HepG2 (cell line): ENCODE results near the gene SPOP. TPM values are rescaled to one million over a fixed set of nuclear protein-coding genes. Genes with fewer than 3 reads are reported as not detected.

Experiments
- ATAC-seq: fragments of 200-7000 bp; cut with Tn5 transposase; 3 replicates; pipeline ENCODE4 v1.9.1; 2020; ENCODE audit warnings: mild to moderate bottlenecking, moderate library complexity
- BruUV-seq: library from RNA; stranded (reverse); fragments of 400-500 nt; replicated peaks from 2 replicates; lab custom pipeline; 2021; lab: Mats Ljungman, UMichigan
- CTCF ChIA-PET: fragments of 300-600 bp; formaldehyde crosslinking; extraction: SDS; loops from one replicate; lab custom pipeline; 2021; ENCODE audit warnings: low total read pairs, inconsistent platforms, low intra/inter-chr PET ratio; lab: Yijun Ruan, JAX
- POLR2A ChIA-PET: fragments of 350-600 bp; sonication (Branson Sonifier 250); formaldehyde crosslinking; loops from one replicate; lab custom pipeline; 2020; ENCODE audit warnings: antibody characterized with exemption, inconsistent platforms; lab: Yijun Ruan, JAX
- DNase-seq: peaks from one replicate; pipeline ENCODE4 v3.0.0-alpha.2; 2015; ENCODE audit warnings: low spot score
- FAIRE-seq: peaks from 3 replicates; lab custom pipeline; 2011; peaks lifted over from hg19 to GRCh38; lab: Jason Lieb, UNC
- H2AFZ ChIP-seq: one replicate; pipeline ENCODE4 v1.6.1; 2011; ENCODE audit warnings: low read length, inconsistent platforms
- H3K27ac ChIP-seq: fragments of 300-600 bp; 3 replicates; pipeline ENCODE4 v1.8.0; 2011; ENCODE audit warnings: mixed run types, mild to moderate bottlenecking, mixed read lengths, low read length, inconsistent platforms; ENCODE audit not compliant: insufficient read depth; ENCODE audit errors: extremely low read length
- H3K27me3 ChIP-seq, 2 experiments: fragments of 200-600 bp in 1 of 2; 2 replicates in 1 of 2; 3 replicates in 1 of 2; pipeline versions ENCODE4 v1.6.0 to v1.8.0; 2011; ENCODE audit warnings: low read length in 2 of 2, mild to moderate bottlenecking in 2 of 2, moderate library complexity in 2 of 2, inconsistent platforms in 1 of 2; ENCODE audit not compliant: insufficient read depth in 2 of 2, control insufficient read depth in 1 of 2
- H3K36me3 ChIP-seq, 2 experiments: fragments of 200-600 bp in 1 of 2; replicated peaks in 1 of 2; 2 replicates in 1 of 2; 3 replicates in 1 of 2; pipeline versions ENCODE4 v1.5.1 to v1.8.0; 2011; ENCODE audit warnings: low read length in 2 of 2, inconsistent platforms in 1 of 2; ENCODE audit not compliant: insufficient read depth in 2 of 2, control insufficient read depth in 1 of 2
- H3K4me1 ChIP-seq: 2 replicates; pipeline ENCODE4 v1.5.1; 2012; ENCODE audit warnings: low read length, inconsistent platforms; ENCODE audit not compliant: insufficient read depth
- H3K4me2 ChIP-seq: 2 replicates; pipeline ENCODE4 v1.6.0; 2011; ENCODE audit warnings: low read depth, low read length, inconsistent platforms
- H3K4me3 ChIP-seq, 3 experiments: fragments of 200-600 bp in 1 of 3; sonication (generic), shearing (Covaris generic) in 1 of 3; replicated peaks in 1 of 3; 2 replicates each; pipeline ENCODE4 v1.5.1; 2011 to 2016; ENCODE audit warnings: low read length in 3 of 3, inconsistent platforms in 2 of 3, low read depth in 2 of 3, mild to moderate bottlenecking in 2 of 3, control low read depth in 1 of 3, mixed read lengths in 1 of 3; ENCODE audit not compliant: insufficient read depth in 1 of 3
- H3K79me2 ChIP-seq: one replicate; pipeline ENCODE4 v1.6.1; 2011; ENCODE audit warnings: low read length, inconsistent platforms; ENCODE audit not compliant: insufficient read depth
- H3K9ac ChIP-seq: 2 replicates; pipeline ENCODE4 v1.6.0; 2011; ENCODE audit warnings: mild to moderate bottlenecking, low read depth, low read length, inconsistent platforms; ENCODE audit not compliant: insufficient read depth
- H3K9me3 ChIP-seq: 2 replicates; pipeline ENCODE4 v1.5.1; 2012; ENCODE audit warnings: mild to moderate bottlenecking, low read length
- H4K20me1 ChIP-seq: 2 replicates; pipeline ENCODE4 v1.6.0; 2011; ENCODE audit warnings: inconsistent platforms, mild to moderate bottlenecking, low read length, moderate library complexity; ENCODE audit not compliant: insufficient read depth
- BCL6 ChIP-seq: IDR thresholded peaks from 2 replicates; pipeline ENCODE4 v1.6.1; 2016; ENCODE audit warnings: missing genetic modification reagents, missing compliant biosample characterization
- KDM5B ChIP-seq: sonication (generic); formaldehyde crosslinking; IDR thresholded peaks from 2 replicates; pipeline ENCODE4 v1.4.0; 2020; ENCODE audit warnings: missing genetic modification reagents, mild to moderate bottlenecking, borderline replicate concordance
- LCORL ChIP-seq, 2 experiments: fragments of 450-650 bp in 1 of 2; sonication (generic) in 1 of 2; formaldehyde crosslinking in 1 of 2; IDR thresholded peaks; 2 replicates each; pipeline versions ENCODE4 v1.5.0 to v1.6.1; 2017 to 2020; ENCODE audit warnings: antibody characterized with exemption in 1 of 2, missing genetic modification reagents in 1 of 2
- SETDB1 ChIP-seq: sonication (generic); formaldehyde crosslinking; IDR thresholded peaks from 2 replicates; pipeline ENCODE4 v1.5.1; 2020; ENCODE audit warnings: missing genetic modification reagents, mild to moderate bottlenecking, borderline replicate concordance
- TAF15 ChIP-seq: fragments of 200-400 bp; formaldehyde crosslinking; IDR thresholded peaks from one replicate; pipeline ENCODE4 v1.6.1; 2018; ENCODE audit warnings: mild to moderate bottlenecking, low read depth, low read length; ENCODE audit not compliant: poor library complexity, severe bottlenecking
- TBP ChIP-seq: sonication (generic); formaldehyde crosslinking; IDR thresholded peaks from 2 replicates; pipeline ENCODE4 v1.5.0; 2020; ENCODE audit warnings: missing genetic modification reagents
- ZBTB26 ChIP-seq: IDR thresholded peaks from 2 replicates; pipeline ENCODE4 v1.6.1; 2016; ENCODE audit warnings: missing compliant biosample characterization, missing genetic modification reagents, borderline replicate concordance
- ZNF766 ChIP-seq: sonication (generic); formaldehyde crosslinking; IDR thresholded peaks from 2 replicates; pipeline ENCODE4 v1.5.0; 2020; ENCODE audit warnings: missing genetic modification reagents, borderline replicate concordance
- WGBS: methylation state at CpG from one replicate; pipeline ENCODE4 v1.1.6; 2017; ENCODE audit warnings: low lambda C conversion rate; 5-methylcytosine and 5-hydroxymethylcytosine counted together
- in situ Hi-C: cut with HindIII; loops from 2 replicates; pipeline ENCODE4 v1.10.0; 2017; ENCODE audit warnings: low pct_unique_long_range_greater_than_20kb; ENCODE audit not compliant: extremely low pct_ligation_motif_present
- intact Hi-C: fragments of 100-400 bp; cut with micrococcal nuclease; formaldehyde crosslinking; loops from one replicate; pipeline ENCODE4 v1.10.0; 2022; ENCODE audit not compliant: unreplicated experiment
- polyA plus RNA-seq, 8 experiments: library from polyadenylated mRNA; depleted of rRNA in 3 of 8; stranded (reverse) in 7 of 8; unstranded in 1 of 8; fragments of >200 nt; fragmentation: Illumina TruSeq in 4 of 8; extraction: Trizol in 4 of 8; gene quantifications; 2 replicates each; pipeline versions ENCODE4 v1.2.1 to v1.2.3, GENCODE V29; 2011 to 2016; ENCODE audit warnings: low read depth in 4 of 8, missing spikeins in 1 of 8, mixed read lengths in 1 of 8; ENCODE audit not compliant: insufficient read depth in 1 of 8
- total RNA-seq, 5 experiments: library from RNA; depleted of rRNA; stranded (reverse); fragments of >200 nt; fragmentation: Illumina TruSeq; extraction: Trizol; gene quantifications; 2 replicates each; pipeline ENCODE4 v1.2.3, GENCODE V29; 2016; ENCODE audit warnings: low read depth in 1 of 5
- TF ChIP-seq, protein P1 (sequence below): sonication (generic); formaldehyde crosslinking; IDR thresholded peaks from 2 replicates; pipeline ENCODE4 v1.4.0; 2020; ENCODE audit warnings: missing genetic modification reagents
- TF ChIP-seq, protein P2 (sequence below), 2 experiments: sonication (generic) in 1 of 2; formaldehyde crosslinking in 1 of 2; IDR thresholded peaks; 2 replicates each; pipeline versions ENCODE4 v1.6.1 to v1.9.0; 2014 to 2022; ENCODE audit warnings: antibody characterized with exemption in 1 of 2, borderline replicate concordance in 1 of 2, inconsistent platforms in 1 of 2, low read depth in 1 of 2, missing genetic modification reagents in 1 of 2
- TF ChIP-seq, protein P3 (sequence below): IDR thresholded peaks from 2 replicates; pipeline ENCODE4 v1.6.1; 2018; ENCODE audit warnings: missing genetic modification reagents, mild to moderate bottlenecking, missing compliant biosample characterization

The SPOP gene
- total and polyA plus RNA-seq, 2 of the 13 experiments (the other 11 are each of a cell fraction or from before 2014, with no cell fraction given): 52.8 to 60.8 TPM

DNA sequence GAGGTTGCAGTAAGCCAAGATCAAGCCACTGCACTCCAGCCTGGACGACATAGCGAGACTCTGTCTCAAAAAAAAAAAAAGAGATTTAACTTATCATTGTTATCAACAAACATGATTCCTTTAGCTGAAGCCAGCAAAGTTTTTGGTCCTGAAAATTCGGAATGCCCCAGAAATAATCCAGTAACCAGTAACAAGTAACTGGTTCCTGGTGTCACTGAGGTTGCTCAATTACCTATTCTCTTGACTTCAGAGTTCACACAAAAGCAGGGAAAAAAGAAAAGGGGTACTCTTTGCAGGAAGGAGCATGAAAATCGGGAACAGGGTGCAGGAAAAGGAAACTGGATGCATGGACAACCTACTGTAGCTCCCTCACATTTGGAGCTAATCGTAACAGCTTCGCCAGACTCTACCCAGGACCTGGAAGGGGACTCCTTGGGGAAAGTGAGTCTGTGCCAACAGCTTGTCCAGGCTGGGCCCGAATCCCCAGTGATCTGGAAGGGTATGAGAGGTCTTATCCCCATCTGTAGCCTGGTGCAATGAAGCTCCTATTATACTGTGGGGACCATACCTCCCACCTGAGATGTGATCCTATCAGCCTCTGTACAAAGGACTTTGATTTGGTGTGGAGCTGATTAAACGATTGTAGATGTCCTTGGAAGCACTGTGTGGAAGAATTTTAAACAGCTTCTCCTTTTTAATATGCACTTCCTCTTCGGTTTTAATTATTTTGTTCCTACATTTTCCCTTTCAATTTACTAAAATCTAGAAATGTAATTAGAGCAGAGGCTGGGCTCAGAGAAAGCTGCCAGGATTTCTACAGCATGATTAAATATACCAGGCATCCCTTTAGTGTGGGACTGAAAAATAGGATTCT, 3.4 kb upstream of the SPOP start:
- H3K9me3 ChIP-seq: no peaks in the 10 kb centered on the region
- H2AFZ ChIP-seq: no peak overlapping the region
- BruUV-seq: no TSS peak
- 35% methylated on average over 9 of the region's 9 CpGs for WGBS
- ChIA-PET CTCF (no interaction called here), POLR2A (no interaction called here)
- H3K4me3 ChIP-seq: no peak overlapping the region
- DNase-seq: no peak
- no peak overlapping the region for H3K27ac ChIP-seq
- H4K20me1 ChIP-seq: peaks cover 6% of the 10 kb centered on the region; the same call in 1 of the 2 replicates
- ATAC-seq: no peak
- in situ Hi-C loops: no loop called here
- no peaks in the 10 kb centered on the region; a peak in 1 of 5 replicates for H3K27me3 ChIP-seq
- H3K9ac ChIP-seq: no peak overlapping the region
- FAIRE-seq: no peak
- peaks cover 10% of the 10 kb centered on the region for H3K79me2 ChIP-seq
- peaks cover 34% of the 10 kb centered on the region for H3K4me1 ChIP-seq
- no peak for TF ChIP-seq LCORL (IDR thresholded peaks at IDR 0.05)
- no peak for TF ChIP-seq LCORL (CRISPR knock-in tag; IDR thresholded peaks at IDR 0.05)
- no peak for TF ChIP-seq ZNF766 (CRISPR knock-in tag)
- TF ChIP-seq, protein P1, sequence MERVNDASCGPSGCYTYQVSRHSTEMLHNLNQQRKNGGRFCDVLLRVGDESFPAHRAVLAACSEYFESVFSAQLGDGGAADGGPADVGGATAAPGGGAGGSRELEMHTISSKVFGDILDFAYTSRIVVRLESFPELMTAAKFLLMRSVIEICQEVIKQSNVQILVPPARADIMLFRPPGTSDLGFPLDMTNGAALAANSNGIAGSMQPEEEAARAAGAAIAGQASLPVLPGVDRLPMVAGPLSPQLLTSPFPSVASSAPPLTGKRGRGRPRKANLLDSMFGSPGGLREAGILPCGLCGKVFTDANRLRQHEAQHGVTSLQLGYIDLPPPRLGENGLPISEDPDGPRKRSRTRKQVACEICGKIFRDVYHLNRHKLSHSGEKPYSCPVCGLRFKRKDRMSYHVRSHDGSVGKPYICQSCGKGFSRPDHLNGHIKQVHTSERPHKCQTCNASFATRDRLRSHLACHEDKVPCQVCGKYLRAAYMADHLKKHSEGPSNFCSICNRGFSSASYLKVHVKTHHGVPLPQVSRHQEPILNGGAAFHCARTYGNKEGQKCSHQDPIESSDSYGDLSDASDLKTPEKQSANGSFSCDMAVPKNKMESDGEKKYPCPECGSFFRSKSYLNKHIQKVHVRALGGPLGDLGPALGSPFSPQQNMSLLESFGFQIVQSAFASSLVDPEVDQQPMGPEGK: no peak
- TF ChIP-seq TAF15: no peak
- TF ChIP-seq, protein P2, sequence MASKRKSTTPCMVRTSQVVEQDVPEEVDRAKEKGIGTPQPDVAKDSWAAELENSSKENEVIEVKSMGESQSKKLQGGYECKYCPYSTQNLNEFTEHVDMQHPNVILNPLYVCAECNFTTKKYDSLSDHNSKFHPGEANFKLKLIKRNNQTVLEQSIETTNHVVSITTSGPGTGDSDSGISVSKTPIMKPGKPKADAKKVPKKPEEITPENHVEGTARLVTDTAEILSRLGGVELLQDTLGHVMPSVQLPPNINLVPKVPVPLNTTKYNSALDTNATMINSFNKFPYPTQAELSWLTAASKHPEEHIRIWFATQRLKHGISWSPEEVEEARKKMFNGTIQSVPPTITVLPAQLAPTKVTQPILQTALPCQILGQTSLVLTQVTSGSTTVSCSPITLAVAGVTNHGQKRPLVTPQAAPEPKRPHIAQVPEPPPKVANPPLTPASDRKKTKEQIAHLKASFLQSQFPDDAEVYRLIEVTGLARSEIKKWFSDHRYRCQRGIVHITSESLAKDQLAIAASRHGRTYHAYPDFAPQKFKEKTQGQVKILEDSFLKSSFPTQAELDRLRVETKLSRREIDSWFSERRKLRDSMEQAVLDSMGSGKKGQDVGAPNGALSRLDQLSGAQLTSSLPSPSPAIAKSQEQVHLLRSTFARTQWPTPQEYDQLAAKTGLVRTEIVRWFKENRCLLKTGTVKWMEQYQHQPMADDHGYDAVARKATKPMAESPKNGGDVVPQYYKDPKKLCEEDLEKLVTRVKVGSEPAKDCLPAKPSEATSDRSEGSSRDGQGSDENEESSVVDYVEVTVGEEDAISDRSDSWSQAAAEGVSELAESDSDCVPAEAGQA (IDR thresholded peaks at IDR 0.05; ENCODE audit: low read depth): no peak
- TF ChIP-seq, protein P2 (CRISPR knock-in tag; IDR thresholded peaks at IDR 0.05; ENCODE audit: borderline replicate concordance): no peak
- TF ChIP-seq ZBTB26 (CRISPR knock-in tag): no peak
- no peak for TF ChIP-seq TBP (CRISPR knock-in tag)
- TF ChIP-seq BCL6 (CRISPR knock-in tag): no peak
- no peak for TF ChIP-seq SETDB1 (CRISPR knock-in tag)
- TF ChIP-seq, protein P3, sequence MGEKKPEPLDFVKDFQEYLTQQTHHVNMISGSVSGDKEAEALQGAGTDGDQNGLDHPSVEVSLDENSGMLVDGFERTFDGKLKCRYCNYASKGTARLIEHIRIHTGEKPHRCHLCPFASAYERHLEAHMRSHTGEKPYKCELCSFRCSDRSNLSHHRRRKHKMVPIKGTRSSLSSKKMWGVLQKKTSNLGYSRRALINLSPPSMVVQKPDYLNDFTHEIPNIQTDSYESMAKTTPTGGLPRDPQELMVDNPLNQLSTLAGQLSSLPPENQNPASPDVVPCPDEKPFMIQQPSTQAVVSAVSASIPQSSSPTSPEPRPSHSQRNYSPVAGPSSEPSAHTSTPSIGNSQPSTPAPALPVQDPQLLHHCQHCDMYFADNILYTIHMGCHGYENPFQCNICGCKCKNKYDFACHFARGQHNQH: no peak
- TF ChIP-seq KDM5B (CRISPR knock-in tag): no peak
- H3K4me2 ChIP-seq: no peak overlapping the region
- intact Hi-C loops: no loop called here
- H3K36me3 ChIP-seq: no peaks in the 10 kb centered on the region
